OCI-LY3 (cell line): Measurements from ENCODE around the gene ZBTB11.
"Not testable (repeated sequence)": the region's sequence is repeated elsewhere in the genome, so short reads cannot be mapped to it uniquely, and the experiment has no call there.

ENCODE experiments used
- CTCF ChIP-seq: fragments of 200-600, 300-600 bp; sonication (generic); IDR thresholded peaks from 2 replicates; pipeline ENCODE4 v1.5.1; 2014; ENCODE audit warnings: antibody characterized with exemption, low read length, low read depth
- EZH2phosphoT487 ChIP-seq: fragments of 200-600 bp; shearing (Covaris generic); IDR thresholded peaks from 2 replicates; pipeline ENCODE4 v1.6.1; 2018; ENCODE audit warnings: antibody characterized with exemption, mixed run types, low read depth

GRCh38 chr3:101678837-101679236 lies 1.9 kb upstream of the ZBTB11 start:
- TF ChIP-seq CTCF, EZH2phosphoT487: not testable (repeated sequence)
